Panc1 (cell line): ENCODE measurements around the gene AHCYL1. TPM values are rescaled to one million over a fixed set of nuclear protein-coding genes. Genes with fewer than 3 reads are reported as not detected.

Experiments
- ATAC-seq: fragments of 200-7000 bp; cut with Tn5 transposase; 2 replicates; pipeline ENCODE4 v1.9.1; 2020; ENCODE audit warnings: mild to moderate bottlenecking, moderate library complexity
- BruUV-seq: library from RNA; stranded (reverse); fragments of 400-500 nt; replicated peaks from 2 replicates; lab custom pipeline; 2021; lab: Mats Ljungman, UMichigan
- CTCF ChIA-PET: fragments of 300-600 bp; sonication (Branson Sonifier 250); formaldehyde crosslinking; loops from one replicate; lab custom pipeline; 2022; ENCODE audit warnings: antibody characterized with exemption; lab: Charles Lee
- POLR2A ChIA-PET: fragments of 300-600 bp; sonication (Branson Sonifier 250); formaldehyde crosslinking; loops from one replicate; lab custom pipeline; 2022; ENCODE audit warnings: antibody characterized with exemption; lab: Charles Lee
- DNase-seq: peaks from one replicate; pipeline ENCODE4 v3.0.0-alpha.2; 2010; ENCODE audit warnings: low read depth, low spot score
- H3K27ac ChIP-seq: 2 replicates; pipeline ENCODE4 v1.5.1; 2011; ENCODE audit warnings: mild to moderate bottlenecking, low read length, inconsistent platforms
- H3K27me3 ChIP-seq: fragments of 200-500 bp; sonication (Bioruptor generic); 2 replicates; pipeline ENCODE4 v1.6.0; 2014; ENCODE audit warnings: low read length, inconsistent platforms; ENCODE audit not compliant: control insufficient read depth, insufficient read depth
- H3K36me3 ChIP-seq: fragments of 200-500 bp; sonication (Bioruptor generic); 2 replicates; pipeline ENCODE4 v1.5.1; 2014; ENCODE audit warnings: inconsistent platforms, mild to moderate bottlenecking, low read length, moderate library complexity; ENCODE audit not compliant: control insufficient read depth, insufficient read depth
- H3K4me1 ChIP-seq: 2 replicates; pipeline ENCODE4 v1.5.1; 2011; ENCODE audit warnings: inconsistent platforms, mild to moderate bottlenecking, low read length, moderate library complexity; ENCODE audit not compliant: control insufficient read depth, insufficient read depth
- H3K4me3 ChIP-seq, 2 experiments: 2 replicates each; pipeline ENCODE4 v1.5.1; 2011 to 2012; ENCODE audit warnings: low read depth in 2 of 2, low read length in 2 of 2, mild to moderate bottlenecking in 2 of 2, inconsistent platforms in 1 of 2, moderate library complexity in 1 of 2
- H3K9me3 ChIP-seq: fragments of 200-500 bp; sonication (Bioruptor generic); 2 replicates; pipeline ENCODE4 v1.5.1; 2014; ENCODE audit warnings: low read depth, mild to moderate bottlenecking, inconsistent platforms, low read length, moderate library complexity; ENCODE audit not compliant: control insufficient read depth, insufficient read depth
- POLR2AphosphoS5 ChIP-seq: IDR thresholded peaks from 2 replicates; pipeline ENCODE4 v1.6.1; 2012; ENCODE audit warnings: mild to moderate bottlenecking, low read depth, low read length, moderate library complexity
- SIN3A ChIP-seq: IDR thresholded peaks from 2 replicates; pipeline ENCODE4 v1.6.1; 2012; ENCODE audit warnings: low read depth, mild to moderate bottlenecking, low read length, moderate library complexity, borderline replicate concordance; ENCODE audit not compliant: insufficient read depth
- TCF7L2 ChIP-seq: IDR thresholded peaks from 2 replicates; pipeline ENCODE4 v1.6.1; 2011; ENCODE audit warnings: mild to moderate bottlenecking, low read depth, low read length, inconsistent platforms
- in situ Hi-C: cut with HindIII; loops from 2 replicates; pipeline ENCODE4 v1.10.0; 2016; ENCODE audit warnings: low sequenced_read_pairs, low pct_unique_long_range_greater_than_20kb
- intact Hi-C: fragments of 100-400 bp; cut with micrococcal nuclease; formaldehyde crosslinking; loops from one replicate; pipeline ENCODE4 v1.10.0; 2022; ENCODE audit not compliant: unreplicated experiment
- total RNA-seq: library from RNA; stranded (reverse); gene quantifications from one replicate; pipeline ENCODE4 v1.2.1, GENCODE V29; 2021; ENCODE audit not compliant: unreplicated experiment
- TF ChIP-seq, protein P1 (sequence below): fragments of 450-650 bp; IDR thresholded peaks from 2 replicates; pipeline ENCODE4 v1.5.1; 2017; ENCODE audit warnings: mild to moderate bottlenecking
- TF ChIP-seq, protein P2 (sequence below), 2 experiments: IDR thresholded peaks; 2 replicates each; pipeline ENCODE4 v1.6.1; 2011 to 2012; ENCODE audit warnings: low read depth in 2 of 2, control low read depth in 1 of 2, low read length in 1 of 2, mild to moderate bottlenecking in 1 of 2, moderate library complexity in 1 of 2; ENCODE audit not compliant: insufficient read depth in 1 of 2

The AHCYL1 gene
- total RNA-seq, 1 experiment from 2014 or later = 174 TPM

- POLR2A ChIA-PET = no interaction called here
- in situ Hi-C loops (no loop called here), intact Hi-C loops (no loop called here)
These were observed 76.1 kb downstream of the AHCYL1 start for GRCh38 chr1:110060662-110061060.

DNA sequence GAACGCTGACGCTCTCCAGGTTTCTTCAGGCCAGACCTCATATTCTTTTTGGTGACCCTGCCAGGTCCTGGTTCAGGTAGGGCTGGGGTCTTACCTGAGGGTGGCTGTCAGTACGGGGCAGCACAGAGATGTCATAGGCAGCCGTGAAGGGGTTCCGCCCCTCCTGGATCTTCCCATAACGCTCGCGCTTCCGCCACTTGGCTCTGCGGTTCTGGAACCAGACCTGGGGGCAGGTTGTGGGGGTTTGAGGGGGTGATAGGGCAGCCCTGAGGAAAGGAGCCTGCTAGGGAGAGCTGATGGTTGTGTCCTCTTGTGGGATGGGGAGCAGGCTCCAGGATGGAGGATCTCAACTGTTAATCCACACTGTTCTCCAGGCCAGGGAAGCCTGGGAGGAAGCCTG, 76.8 kb downstream of the AHCYL1 start:
- TF ChIP-seq, protein P1, sequence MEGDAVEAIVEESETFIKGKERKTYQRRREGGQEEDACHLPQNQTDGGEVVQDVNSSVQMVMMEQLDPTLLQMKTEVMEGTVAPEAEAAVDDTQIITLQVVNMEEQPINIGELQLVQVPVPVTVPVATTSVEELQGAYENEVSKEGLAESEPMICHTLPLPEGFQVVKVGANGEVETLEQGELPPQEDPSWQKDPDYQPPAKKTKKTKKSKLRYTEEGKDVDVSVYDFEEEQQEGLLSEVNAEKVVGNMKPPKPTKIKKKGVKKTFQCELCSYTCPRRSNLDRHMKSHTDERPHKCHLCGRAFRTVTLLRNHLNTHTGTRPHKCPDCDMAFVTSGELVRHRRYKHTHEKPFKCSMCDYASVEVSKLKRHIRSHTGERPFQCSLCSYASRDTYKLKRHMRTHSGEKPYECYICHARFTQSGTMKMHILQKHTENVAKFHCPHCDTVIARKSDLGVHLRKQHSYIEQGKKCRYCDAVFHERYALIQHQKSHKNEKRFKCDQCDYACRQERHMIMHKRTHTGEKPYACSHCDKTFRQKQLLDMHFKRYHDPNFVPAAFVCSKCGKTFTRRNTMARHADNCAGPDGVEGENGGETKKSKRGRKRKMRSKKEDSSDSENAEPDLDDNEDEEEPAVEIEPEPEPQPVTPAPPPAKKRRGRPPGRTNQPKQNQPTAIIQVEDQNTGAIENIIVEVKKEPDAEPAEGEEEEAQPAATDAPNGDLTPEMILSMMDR = no peak
- TF ChIP-seq TCF7L2 (no peak), POLR2AphosphoS5 (no peak), SIN3A (no peak)
- TF ChIP-seq, protein P2, sequence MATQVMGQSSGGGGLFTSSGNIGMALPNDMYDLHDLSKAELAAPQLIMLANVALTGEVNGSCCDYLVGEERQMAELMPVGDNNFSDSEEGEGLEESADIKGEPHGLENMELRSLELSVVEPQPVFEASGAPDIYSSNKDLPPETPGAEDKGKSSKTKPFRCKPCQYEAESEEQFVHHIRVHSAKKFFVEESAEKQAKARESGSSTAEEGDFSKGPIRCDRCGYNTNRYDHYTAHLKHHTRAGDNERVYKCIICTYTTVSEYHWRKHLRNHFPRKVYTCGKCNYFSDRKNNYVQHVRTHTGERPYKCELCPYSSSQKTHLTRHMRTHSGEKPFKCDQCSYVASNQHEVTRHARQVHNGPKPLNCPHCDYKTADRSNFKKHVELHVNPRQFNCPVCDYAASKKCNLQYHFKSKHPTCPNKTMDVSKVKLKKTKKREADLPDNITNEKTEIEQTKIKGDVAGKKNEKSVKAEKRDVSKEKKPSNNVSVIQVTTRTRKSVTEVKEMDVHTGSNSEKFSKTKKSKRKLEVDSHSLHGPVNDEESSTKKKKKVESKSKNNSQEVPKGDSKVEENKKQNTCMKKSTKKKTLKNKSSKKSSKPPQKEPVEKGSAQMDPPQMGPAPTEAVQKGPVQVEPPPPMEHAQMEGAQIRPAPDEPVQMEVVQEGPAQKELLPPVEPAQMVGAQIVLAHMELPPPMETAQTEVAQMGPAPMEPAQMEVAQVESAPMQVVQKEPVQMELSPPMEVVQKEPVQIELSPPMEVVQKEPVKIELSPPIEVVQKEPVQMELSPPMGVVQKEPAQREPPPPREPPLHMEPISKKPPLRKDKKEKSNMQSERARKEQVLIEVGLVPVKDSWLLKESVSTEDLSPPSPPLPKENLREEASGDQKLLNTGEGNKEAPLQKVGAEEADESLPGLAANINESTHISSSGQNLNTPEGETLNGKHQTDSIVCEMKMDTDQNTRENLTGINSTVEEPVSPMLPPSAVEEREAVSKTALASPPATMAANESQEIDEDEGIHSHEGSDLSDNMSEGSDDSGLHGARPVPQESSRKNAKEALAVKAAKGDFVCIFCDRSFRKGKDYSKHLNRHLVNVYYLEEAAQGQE (IDR thresholded peaks at IDR 0.05; ENCODE audit: insufficient read depth in 1 of 2, low read depth in 2 of 2, low read length in 1 of 2) = no peak
- no peak for DNase-seq
- ATAC-seq = no peak
- H3K27ac ChIP-seq = no peak overlapping the region
- no peaks in the 10 kb centered on the region for H3K36me3 ChIP-seq
- ChIA-PET POLR2A (no interaction called here), CTCF (no interaction called here)
- no peaks in the 10 kb centered on the region for H3K27me3 ChIP-seq
- no peaks in the 10 kb centered on the region for H3K9me3 ChIP-seq
- H3K4me1 ChIP-seq = no peaks in the 10 kb centered on the region
- in situ Hi-C loops = no loop called here
- intact Hi-C loops = no loop called here
- no TSS peak for BruUV-seq
- no peak overlapping the region for H3K4me3 ChIP-seq

More at GRCh38 chr1:110060662-110061060, 76.1 kb downstream of the AHCYL1 start:
- TF ChIP-seq, protein P1 = no peak
- TF ChIP-seq POLR2AphosphoS5 (no peak), SIN3A (no peak), TCF7L2 (no peak)
- TF ChIP-seq, protein P2 (IDR thresholded peaks at IDR 0.05; ENCODE audit: insufficient read depth in 1 of 2, low read depth in 2 of 2, low read length in 1 of 2) = no peak
- Histone ChIP-seq H3K9me3 (no peaks in the 10 kb centered on the region), H3K4me1 (no peaks in the 10 kb centered on the region), H3K36me3 (no peaks in the 10 kb centered on the region), H3K27me3 (no peaks in the 10 kb centered on the region), H3K4me3 (no peak overlapping the region), H3K27ac (no peak overlapping the region)
- ATAC-seq = no peak
- CTCF ChIA-PET = no interaction called here
- DNase-seq = no peak
- no TSS peak for BruUV-seq
